Femur (tissue), 1 donor: ENCODE data around the gene TRMT10B.

Experiments used
- DNase-seq: peaks from one replicate; pipeline ENCODE4 v3.0.0-alpha.2; 2017

Gene TRMT10B, protein sequence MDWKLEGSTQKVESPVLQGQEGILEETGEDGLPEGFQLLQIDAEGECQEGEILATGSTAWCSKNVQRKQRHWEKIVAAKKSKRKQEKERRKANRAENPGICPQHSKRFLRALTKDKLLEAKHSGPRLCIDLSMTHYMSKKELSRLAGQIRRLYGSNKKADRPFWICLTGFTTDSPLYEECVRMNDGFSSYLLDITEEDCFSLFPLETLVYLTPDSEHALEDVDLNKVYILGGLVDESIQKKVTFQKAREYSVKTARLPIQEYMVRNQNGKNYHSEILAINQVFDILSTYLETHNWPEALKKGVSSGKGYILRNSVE

DNA sequence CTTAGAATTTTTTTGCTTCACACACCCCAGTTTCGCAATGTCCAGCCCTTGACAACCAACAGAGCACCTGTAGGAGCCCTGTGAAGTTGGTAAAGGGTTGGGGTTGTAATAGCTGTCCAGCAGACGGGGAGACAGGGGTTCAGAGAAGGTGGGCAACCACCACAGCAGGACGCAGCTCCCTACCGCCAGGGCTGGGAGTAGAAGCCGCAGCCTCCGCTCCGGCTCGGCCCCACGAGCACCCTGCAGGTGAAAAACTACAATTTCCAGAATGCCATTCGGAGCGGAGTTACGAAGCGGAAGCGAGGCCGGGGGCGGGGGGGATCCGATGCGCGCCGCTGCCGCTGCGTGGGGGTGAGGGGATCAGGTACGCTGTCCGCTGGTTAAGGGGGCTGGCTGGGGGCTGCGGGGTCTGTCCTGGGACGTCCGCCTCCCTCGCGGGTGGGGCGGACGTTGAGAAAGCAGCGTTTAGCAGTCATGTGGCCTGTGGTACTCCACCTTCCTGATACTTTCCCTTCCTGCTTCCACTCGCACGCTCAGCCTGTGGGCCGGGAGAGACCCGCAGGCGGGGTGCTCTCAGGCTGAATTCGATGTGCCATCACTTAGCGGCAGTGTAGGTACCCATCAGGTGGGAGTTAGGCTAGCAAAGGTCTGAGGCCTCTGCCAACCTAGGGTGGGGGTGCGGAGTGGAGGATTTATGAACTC, at the start of gene TRMT10B:
Gene TRMT10B, plus strand, starts transcription at position 317 of the 702 bp plus-strand sequence. CDS start 8,127 bp downstream, outside the sequence.
- DNase-seq = peak; percentile 85

DNA sequence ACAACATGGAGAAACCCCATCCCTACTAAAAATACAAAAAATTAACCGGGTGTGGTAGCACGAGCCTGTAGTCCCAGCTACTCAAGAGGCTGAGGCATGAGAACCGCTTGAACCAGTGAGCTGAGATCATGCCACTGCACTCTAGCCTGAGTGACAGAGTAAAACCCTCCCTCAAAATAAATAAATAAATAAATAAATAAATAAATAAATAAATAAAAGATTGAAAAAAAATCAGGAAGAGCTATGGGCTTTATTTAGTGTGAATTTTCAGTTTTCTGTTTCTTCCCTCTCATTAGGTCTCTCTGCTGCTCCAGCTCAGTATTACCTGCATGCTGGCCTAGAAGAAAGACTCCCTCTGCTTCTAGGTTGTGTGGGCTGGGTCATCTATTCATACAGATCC, 47.8 kb upstream of the TRMT10B start:
- no peak for DNase-seq

DNA sequence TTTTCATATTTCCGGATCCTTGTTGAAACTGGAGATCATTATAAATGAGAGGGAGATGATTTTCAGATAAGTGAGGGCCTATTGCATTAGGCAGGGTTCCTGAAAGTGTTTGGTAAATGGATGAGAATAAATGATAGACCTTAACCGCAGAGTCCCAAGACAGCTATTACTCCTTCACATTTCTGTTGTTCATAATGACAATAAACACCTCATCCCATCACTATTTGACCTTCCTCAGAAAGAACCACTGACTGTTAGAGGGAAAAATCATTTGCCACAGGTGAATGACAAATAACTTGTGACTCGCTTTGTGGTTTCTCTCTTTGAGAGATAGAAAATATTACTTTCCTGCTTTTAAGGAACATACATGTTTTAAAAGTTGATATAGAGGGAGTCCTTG, 47.3 kb upstream of the TRMT10B start:
- DNase-seq = no peak

DNA sequence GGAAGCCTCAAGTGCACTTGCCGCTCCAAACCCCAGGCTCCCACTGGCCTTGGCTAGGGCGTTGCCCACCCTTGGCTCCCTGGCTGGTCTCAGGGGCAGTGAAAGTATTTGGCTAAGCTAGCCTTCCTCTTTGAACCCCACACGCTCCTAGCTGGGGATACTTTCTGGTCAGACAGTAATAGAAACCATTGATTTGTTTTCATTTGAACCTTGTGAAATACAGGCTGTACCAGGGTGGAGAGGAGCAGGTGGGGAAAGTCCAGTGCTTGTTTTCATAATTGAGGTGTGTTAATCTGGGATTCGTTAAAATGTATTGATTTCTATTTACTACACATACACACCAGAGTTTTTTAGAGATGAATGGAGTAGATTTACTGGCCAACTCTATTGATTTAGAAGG, 45.9 kb upstream of the TRMT10B start:
- DNase-seq = no peak

DNA sequence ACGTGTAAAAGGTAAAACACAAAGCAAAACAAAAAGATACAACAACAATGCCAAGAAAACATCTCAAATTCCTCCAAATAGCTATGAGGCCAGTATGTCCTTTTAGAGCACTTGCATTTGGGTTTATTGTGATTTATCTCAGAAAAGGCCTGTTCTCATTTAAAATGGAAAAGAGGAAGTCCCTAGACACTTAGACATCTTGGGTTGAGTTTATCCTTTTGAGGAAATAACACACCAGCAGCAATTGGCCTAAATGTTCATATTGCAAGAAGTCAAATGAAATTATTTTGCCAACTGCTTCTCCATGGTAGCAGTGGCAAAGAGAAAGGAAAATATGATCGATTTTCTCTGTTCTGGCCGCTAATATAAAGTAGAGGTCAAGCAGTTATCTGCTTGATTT, 43.6 kb upstream of the TRMT10B start:
- DNase-seq = no peak

DNA sequence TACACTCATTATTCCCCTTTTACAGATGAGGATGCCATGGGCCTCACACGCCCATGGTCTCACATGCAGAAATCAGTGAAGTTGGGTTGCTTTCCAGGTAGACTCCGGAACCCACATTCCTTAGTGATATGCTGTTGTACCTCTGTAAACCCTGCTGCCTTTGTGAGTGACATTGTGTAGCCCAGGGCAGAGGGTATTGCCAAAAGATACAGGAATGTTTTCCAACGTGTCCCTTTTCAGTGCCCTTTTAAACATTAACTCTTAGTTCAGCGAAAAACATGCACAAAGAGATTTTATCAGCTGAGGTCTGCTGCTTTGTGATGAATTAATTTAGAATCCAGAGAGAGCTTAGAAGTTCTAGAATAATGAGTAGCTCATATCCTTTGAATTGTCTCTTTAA, 38.3 kb upstream of the TRMT10B start:
- no peak for DNase-seq

DNA sequence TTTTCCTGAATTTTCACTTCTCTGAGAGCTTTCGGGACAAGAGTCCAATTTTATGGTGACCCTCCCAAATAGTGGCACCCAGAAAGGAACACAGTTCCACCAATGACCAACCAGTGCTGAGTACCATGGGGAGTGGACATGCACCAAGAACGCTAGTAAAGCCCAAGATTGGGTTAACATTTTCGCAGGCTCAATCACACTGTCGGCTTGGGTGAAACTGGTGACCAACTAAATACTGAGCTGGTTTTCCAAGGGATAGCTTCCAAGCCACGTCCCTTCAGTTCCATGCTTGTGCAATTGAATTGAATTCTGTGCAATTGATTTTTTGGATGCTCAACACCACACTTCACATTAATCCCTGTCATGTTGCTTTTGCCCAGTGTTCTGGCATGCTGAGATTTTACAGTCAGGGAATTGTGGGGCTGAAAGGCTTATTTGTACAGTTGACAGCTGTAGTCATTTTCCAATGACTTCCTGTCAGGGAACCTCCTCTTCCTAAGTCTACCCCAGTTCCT, 37.6 kb upstream of the TRMT10B start:
- DNase-seq = no peak

DNA sequence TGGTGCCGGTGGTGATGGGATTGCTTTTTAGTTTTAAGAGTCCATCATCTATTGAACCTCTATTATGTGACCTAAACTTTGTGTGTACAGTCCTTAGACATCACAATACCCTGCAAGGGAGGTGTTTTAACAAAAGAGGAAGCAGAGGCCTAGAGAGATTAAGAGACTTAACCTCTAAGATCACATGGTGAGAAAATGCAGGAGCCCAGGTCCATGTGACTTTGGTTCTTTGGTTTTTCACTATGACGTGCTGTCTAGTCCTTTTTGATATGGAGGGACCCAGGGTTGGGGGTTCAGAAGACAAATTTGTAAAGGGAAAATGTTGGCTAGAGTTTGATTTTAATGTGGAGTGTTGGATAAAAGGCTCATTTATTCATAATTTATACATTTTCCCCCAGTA, 34.1 kb upstream of the TRMT10B start:
- no peak for DNase-seq

DNA sequence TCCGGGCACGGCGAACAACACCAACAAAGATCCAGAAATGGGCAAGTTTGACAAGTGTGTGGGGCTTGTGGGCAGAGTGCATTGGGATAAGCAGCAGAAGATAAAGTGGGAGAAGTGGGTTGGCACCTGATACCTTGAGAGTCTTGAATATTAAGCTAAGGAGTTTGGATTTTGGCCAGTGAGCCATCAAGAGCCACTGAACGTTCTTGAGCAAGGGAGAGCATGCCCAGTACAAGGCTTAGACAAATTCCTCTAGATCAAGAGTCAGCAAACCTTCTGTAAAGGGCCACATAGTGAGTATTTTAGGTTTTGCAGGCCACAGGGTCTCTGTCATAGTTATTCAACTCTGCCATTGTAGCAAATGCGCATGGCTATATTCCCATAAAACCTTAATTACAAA, 26.6 kb upstream of the TRMT10B start:
- no peak for DNase-seq

DNA sequence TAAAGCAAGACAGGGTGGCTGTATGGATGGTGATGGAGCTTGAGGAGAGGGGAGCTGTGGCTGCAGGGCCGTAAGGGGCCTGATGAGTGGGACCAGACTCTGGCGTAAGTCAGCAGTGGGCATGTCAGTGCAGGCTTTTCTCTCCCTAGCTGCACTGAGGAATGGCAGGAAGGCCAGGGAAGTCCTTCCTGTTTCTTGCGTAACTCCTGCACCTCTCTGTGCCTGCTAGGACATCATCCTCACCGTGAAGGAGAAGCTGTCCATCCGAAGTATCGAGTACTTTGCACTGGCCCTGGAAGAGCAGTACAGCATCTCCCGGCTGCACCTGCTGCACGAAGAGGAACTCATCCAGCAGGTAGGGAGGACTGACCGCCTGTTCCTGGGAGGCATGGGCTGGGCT, 24.1 kb upstream of the TRMT10B start:
- no peak for DNase-seq

DNA sequence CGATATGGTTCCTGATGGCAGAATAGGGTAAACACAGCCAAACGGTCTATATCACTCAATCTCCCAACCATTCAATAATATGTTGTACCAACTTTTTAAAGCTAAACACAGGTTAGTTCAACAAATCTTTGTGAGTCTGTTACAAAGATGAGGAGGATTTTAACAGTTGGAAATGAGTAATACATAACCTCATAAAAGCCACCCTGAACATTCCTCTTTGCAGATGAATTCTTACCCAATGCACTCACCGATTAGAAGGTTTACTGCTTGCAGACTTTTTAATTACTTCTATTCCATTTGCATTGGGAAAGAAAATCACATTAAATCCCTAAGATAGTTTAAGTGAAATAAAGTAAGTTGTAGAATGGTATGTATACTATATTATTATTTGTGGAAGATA, 23.3 kb upstream of the TRMT10B start:
- DNase-seq = no peak

DNA sequence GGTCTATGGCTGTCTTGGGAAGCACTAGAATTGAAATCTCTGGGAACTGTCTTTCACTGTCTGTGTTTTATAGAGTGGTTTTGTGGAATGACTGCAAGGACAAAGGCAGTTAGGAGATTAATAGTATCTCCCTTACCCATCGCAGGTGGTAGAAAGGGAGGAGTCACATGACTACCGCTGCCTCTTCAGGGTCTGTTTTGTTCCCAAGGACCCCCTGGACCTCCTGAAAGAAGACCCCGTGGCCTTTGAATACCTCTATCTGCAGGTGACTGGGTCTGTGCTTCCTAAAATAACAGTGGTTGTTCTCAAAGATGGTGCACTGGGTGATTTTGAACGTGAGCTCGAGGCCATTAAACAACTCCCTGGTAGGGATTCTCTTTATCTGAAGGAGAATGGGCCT, 22.8 kb upstream of the TRMT10B start:
- DNase-seq = no peak

DNA sequence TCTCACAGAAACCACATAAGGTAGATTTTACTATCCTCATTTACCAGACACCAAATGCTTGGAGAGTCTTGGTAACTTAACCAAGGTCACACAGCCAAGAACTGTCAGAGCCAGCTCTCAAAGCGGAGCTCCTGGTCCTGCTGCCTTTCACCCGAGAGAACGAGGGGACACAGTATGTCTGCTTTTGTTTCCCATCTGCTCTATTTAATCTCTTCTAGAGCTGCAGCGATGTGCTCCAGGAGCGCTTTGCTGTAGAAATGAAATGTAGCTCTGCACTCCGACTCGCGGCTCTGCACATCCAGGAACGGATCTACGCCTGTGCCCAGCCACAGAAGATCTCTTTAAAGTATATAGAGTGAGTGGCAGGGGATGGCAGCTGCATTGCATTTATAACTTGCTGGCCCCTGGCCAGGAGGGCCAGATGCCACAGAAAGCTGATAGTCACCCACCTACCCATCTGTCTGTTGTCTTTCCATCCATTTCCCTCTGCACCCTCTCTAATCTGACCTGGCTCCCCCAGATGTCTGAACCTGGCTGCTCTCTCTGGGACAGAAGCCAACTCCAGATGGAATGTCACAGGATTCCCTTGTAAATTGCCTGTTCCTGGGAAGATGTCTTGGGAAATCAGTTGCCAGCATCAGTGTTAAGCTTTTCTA, 21.4 kb upstream of the TRMT10B start:
- DNase-seq = peak; percentile 62

DNA sequence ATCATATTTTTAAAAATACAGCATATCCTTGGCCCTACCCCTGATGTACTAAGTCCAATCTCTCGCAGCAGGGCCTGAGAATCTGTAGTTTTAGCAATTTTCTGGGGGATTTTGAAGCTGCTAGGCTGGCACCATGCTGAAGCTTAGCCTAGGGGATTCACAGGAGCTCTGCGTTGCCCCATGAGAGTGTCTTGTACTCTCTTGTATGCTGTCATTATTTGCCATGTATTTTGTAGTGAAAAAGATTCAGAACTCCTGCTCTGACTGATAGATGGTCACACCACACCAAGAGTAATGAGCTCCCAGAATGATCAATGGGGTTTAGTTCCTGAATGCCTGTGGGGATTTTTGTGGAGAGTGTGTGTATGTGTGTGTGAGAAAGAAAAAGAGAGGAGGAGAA, 20.7 kb upstream of the TRMT10B start:
- no peak for DNase-seq

DNA sequence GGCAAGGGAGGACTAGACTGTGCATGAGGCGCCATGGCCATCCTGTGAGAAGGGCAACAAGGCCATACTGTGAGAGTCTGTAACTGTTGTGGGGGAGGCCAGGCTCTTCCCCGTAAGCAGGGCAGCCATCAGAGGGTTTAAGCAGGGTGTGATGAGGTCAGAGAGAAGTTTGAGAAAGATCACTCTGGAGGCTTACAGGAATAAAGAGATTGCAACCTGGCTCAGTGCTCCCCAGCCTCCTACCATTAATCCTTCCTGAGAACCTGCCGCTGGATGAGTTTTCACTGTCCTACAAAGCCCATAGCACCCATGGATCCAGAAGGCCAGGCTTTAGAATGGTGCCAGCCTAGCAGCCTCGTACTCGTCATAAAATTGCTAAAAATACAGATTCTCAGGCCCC, 14.4 kb upstream of the TRMT10B start:
- DNase-seq = no peak

DNA sequence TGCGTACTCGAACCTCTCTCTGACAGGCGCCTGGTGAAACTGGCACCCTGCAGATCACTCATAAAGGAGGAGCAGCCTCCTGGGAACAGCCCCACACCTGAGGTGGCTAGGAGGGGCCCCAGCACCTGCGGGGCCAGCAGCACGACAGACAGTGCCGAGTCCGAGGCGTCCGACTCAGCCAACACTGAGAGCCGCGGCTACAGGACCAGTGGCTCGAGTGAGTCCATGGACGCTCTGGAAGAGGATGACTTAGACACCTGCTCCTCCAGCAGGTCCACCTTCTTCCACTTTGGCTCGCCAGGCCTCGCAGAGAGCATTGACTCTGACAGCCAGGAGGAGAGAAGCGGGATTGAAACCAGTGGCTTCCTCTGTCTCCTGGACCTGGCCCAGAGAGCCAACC, 13.5 kb upstream of the TRMT10B start:
- DNase-seq = no peak

DNA sequence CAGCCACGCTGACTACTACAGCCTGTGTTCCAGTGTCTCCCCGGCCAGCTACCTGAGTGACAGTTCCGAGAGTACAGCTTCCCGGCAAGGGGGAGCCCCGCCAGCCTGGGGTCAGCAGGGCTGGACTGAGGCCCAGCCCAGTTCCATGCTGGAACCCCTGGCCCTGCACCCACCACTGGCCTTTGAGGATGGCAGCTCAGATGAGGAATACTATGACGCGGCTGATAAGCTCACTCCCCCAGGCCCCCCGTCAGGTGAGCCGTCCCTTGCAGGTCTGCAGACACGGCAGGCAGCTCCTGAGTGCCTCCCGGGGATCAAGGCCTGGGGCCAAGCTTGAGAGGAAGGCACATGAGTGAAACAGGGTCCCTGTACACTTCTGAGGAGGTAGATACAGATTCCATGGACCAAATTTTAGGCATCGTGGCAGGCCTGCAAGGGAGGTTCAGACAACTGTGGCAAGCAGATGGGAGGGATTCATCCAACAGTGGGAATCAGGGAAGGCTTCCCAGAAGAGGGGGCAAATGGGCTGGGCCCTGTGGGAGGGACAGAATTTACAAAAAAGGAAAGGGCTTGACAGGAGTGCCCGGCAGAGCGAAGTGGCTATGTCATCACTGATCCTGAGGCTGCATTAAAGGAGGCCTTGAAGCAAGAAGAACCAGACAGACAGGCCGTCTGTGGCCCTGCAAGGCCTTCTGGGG, 12.8 kb upstream of the TRMT10B start:
- DNase-seq = no peak

DNA sequence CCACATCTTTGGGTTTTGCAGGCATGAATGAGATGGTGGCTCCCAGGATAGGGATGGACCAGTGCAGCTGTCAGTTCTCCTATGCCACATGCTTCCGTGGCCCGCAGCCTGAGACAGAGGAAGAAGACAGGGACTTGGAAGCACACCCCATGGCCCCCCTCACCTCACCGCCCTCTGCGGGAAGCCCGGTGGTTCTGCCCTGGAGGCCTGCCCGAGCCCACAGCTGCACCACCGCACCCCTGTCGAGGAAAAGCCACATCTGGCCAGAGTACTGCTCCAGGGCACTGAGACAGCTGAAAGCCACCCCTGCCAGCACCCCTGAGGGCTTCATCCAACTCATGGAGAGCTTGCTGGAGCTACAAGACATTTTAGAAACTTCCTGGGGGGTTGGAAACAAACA, 7.6 kb upstream of the TRMT10B start:
- peak; percentile 56 for DNase-seq

DNA sequence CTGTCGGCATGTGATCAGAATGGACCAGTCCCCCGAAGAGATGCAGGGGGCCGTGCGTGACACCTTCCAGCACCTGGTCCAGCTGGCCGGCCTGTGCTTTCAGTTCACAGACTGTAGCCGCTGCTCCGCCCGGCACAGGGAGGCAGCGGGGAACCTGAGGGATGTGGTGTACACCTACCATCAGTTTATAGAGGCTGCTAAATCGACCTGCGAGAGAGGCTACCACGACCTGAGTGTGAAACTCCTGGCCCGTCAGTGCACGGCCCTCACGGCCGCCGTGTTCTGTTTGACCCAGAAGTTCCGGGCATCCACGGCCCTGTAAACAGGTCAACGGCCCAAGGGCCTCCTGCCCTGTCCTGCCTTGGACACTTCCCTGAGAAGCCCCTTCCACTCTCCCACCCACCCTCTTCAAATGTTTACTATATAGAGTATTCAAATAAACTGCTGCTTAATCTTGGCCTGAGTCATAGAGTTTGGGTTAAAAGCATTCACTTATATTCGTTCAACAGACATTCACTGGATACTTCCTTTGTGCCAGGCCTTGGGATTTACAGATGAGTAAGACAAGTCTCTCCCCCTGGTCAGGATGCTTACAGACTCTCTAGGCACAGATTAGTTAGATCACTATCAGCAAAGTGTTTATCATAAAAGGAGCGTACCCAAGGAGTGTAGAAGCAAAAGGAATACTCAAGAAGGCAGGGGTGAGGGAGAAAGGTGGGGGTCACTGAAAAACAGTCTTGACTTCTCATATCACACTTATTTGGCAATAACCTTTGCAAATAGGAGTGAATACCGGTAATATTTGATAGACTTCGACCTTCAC, 6.9 kb upstream of the TRMT10B start:
- DNase-seq = no peak

DNA sequence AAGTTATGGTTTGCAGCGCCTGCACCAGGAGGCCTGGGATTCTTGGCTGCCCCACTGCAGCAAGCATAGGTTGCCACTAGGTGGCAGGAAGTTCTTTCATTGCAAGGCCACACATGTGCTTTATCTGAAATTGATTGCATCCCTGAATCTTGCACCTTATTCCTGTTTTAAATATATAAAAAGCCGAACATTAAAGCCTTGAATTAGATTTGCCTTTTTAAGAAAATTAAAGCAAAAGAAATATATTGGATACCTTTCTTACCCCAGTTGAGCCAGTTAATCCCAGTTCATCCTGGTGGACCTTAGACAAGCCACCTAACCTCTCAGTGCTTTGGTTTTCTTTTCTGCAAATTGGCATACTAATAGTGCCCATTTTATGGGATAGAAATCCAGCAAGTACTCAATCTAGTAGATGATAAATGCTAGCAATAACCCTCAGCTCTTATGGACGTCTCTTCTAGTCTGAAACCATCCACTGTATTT, 6.3 kb upstream of the TRMT10B start:
- peak; percentile 62 for DNase-seq

DNA sequence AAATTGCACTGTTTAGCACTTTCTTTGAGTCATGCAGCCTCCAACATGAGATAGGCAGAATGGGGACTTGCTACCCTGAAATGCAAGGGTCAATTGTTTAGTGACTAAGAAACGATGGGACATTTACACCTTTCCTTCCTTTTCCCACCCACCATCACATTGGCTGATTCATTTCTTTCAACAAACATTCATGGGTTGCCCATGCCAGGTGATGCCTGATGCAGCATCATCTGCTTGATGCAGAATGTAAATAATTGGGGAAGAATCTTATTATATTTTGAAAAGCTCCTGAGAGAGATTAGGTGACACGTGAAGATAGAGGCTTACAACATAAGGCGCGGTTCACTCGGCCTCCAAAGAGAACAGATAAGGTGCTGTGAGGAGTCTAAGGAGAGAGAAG, 4.5 kb upstream of the TRMT10B start:
- DNase-seq = no peak

DNA sequence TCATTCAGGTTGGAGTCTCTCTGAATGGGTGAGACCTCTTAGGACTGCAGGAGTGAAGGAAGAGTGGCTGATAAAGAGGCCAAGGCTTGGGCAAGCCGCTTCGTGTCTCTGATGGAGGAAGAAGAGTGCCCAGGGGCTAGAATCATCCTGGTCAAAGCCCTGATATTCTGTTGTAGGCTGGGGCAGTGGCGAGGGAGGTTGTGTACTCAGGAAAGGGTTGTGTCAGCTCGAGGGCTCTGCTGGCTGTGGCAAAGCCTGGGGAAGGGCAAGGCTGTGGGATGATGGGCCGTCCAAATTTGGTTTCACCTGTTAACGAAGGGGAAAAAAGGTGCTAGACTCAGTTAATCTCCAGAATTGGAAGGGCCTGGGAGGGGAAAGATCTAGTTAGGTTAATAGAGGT, 2.4 kb upstream of the TRMT10B start:
- DNase-seq = no peak
